HEK293 (cell line): ENCODE data around the gene EDNRB.

Source experiments
- CTCF ChIA-PET: fragments of 350-600 bp; formaldehyde crosslinking; extraction: SDS; loops from one replicate; lab custom pipeline; 2021; ENCODE audit warnings: antibody characterized with exemption; lab: Yijun Ruan, JAX
- POLR2A ChIA-PET: fragments of 300-600 bp; formaldehyde crosslinking; extraction: SDS; loops from one replicate; lab custom pipeline; 2020; ENCODE audit warnings: antibody characterized with exemption, inconsistent platforms; lab: Yijun Ruan, JAX
- H3K27ac ChIP-seq: fragments of 200-500 bp; sonication (Bioruptor generic); 2 replicates; pipeline ENCODE4 v1.5.1; 2014; ENCODE audit warnings: low read depth, low read length, control low read depth, inconsistent platforms; ENCODE audit errors: extremely low read depth
- H3K36me3 ChIP-seq, 2 experiments: fragments of 200-500 bp in 1 of 2; sonication (Bioruptor generic) in 1 of 2; 1 replicate in 1 of 2; 2 replicates in 1 of 2; pipeline ENCODE4 v1.5.1; 2014 to 2017; ENCODE audit warnings: inconsistent platforms in 2 of 2, low read length in 2 of 2; ENCODE audit not compliant: control insufficient read depth in 2 of 2, insufficient read depth in 1 of 2
- H3K4me1 ChIP-seq: fragments of 200-500 bp; sonication (Bioruptor generic); 2 replicates; pipeline ENCODE4 v1.5.1; 2014; ENCODE audit warnings: mild to moderate bottlenecking, low read length, inconsistent platforms; ENCODE audit not compliant: control insufficient read depth, insufficient read depth
- H3K4me3 ChIP-seq: 2 replicates; pipeline ENCODE4 v1.5.1; 2011; ENCODE audit warnings: low read depth, mild to moderate bottlenecking, control low read depth, low read length, moderate library complexity
- H3K9me3 ChIP-seq: fragments of 200-500 bp; sonication (Bioruptor generic); 2 replicates; pipeline ENCODE4 v1.5.1; 2014; ENCODE audit warnings: low read depth, low read length, inconsistent platforms; ENCODE audit not compliant: control insufficient read depth, insufficient read depth
- BCL11B ChIP-seq: fragments of 450-650 bp; formaldehyde crosslinking; IDR thresholded peaks from 2 replicates; pipeline ENCODE4 v1.5.1; 2016; ENCODE audit warnings: low read depth, missing biosample characterization, missing genetic modification characterization
- HOXD13 ChIP-seq: sonication (generic); formaldehyde crosslinking; IDR thresholded peaks from 2 replicates; pipeline ENCODE4 v1.8.0; 2022; ENCODE audit warnings: missing genetic modification reagents, borderline replicate concordance
- MEIS1 ChIP-seq: sonication (generic); formaldehyde crosslinking; IDR thresholded peaks from 2 replicates; pipeline ENCODE4 v1.8.1; 2022; ENCODE audit warnings: missing genetic modification reagents, mild to moderate bottlenecking, borderline replicate concordance
- PRDM1 ChIP-seq: fragments of 450-650 bp; formaldehyde crosslinking; IDR thresholded peaks from 2 replicates; pipeline ENCODE4; 2016; ENCODE audit warnings: missing biosample characterization, missing genetic modification characterization
- SCRT2 ChIP-seq: fragments of 450-650 bp; formaldehyde crosslinking; IDR thresholded peaks from 2 replicates; pipeline ENCODE4 v1.5.1; 2016; ENCODE audit warnings: missing biosample characterization, missing genetic modification characterization
- ZFP37 ChIP-seq: fragments of 450-650 bp; formaldehyde crosslinking; IDR thresholded peaks from 2 replicates; pipeline ENCODE4 v1.5.1; 2016; ENCODE audit warnings: missing biosample characterization, missing genetic modification characterization
- ZNF114 ChIP-seq: fragments of 450-650 bp; formaldehyde crosslinking; IDR thresholded peaks from 2 replicates; pipeline ENCODE4 v1.5.0; 2017; ENCODE audit warnings: missing biosample characterization, missing genetic modification characterization
- ZNF169 ChIP-seq: fragments of 450-650 bp; formaldehyde crosslinking; IDR thresholded peaks from 2 replicates; pipeline ENCODE4 v1.5.1; 2016; ENCODE audit warnings: missing biosample characterization, missing genetic modification characterization
- ZNF184 ChIP-seq: fragments of 450-650 bp; IDR thresholded peaks from 2 replicates; pipeline ENCODE4 v1.5.1; 2018; ENCODE audit warnings: missing biosample characterization, mild to moderate bottlenecking, missing genetic modification characterization
- ZNF239 ChIP-seq: fragments of 450-650 bp; formaldehyde crosslinking; IDR thresholded peaks from 2 replicates; pipeline ENCODE4 v1.5.1; 2016; ENCODE audit warnings: missing biosample characterization, missing genetic modification characterization
- ZNF266 ChIP-seq: fragments of 450-650 bp; formaldehyde crosslinking; IDR thresholded peaks from 2 replicates; pipeline ENCODE4 v1.5.1; 2016; ENCODE audit warnings: missing biosample characterization, missing genetic modification characterization, low read depth
- ZNF302 ChIP-seq: fragments of 450-650 bp; formaldehyde crosslinking; IDR thresholded peaks from 2 replicates; pipeline ENCODE4 v1.5.1; 2016; ENCODE audit warnings: missing biosample characterization, missing genetic modification characterization, low read depth
- ZNF48 ChIP-seq: fragments of 450-650 bp; formaldehyde crosslinking; IDR thresholded peaks from 2 replicates; pipeline ENCODE4 v1.5.1; 2016; ENCODE audit warnings: missing biosample characterization, missing genetic modification characterization
- ZNF510 ChIP-seq: fragments of 450-650 bp; formaldehyde crosslinking; IDR thresholded peaks from 2 replicates; pipeline ENCODE4 v1.5.1; 2018; ENCODE audit warnings: mild to moderate bottlenecking, missing genetic modification characterization, missing biosample characterization; ENCODE audit not compliant: insufficient replicate concordance
- ZNF560 ChIP-seq: fragments of 450-650 bp; formaldehyde crosslinking; IDR thresholded peaks from 2 replicates; pipeline ENCODE4 v1.5.1; 2017; ENCODE audit warnings: missing biosample characterization, missing genetic modification characterization, borderline replicate concordance
- ZNF621 ChIP-seq: fragments of 450-650 bp; formaldehyde crosslinking; IDR thresholded peaks from 2 replicates; pipeline ENCODE4 v1.5.1; 2017; ENCODE audit warnings: missing biosample characterization, missing genetic modification characterization
- ZNF777 ChIP-seq: fragments of 450-650 bp; formaldehyde crosslinking; IDR thresholded peaks from 2 replicates; pipeline ENCODE4 v1.5.1; 2017; ENCODE audit warnings: missing biosample characterization, missing genetic modification characterization, borderline replicate concordance
- ZSCAN16 ChIP-seq: fragments of 450-650 bp; formaldehyde crosslinking; IDR thresholded peaks from 2 replicates; pipeline ENCODE4 v1.5.1; 2016; ENCODE audit warnings: missing biosample characterization, missing genetic modification characterization
- TF ChIP-seq, protein P1 (sequence below): fragments of 450-650 bp; formaldehyde crosslinking; IDR thresholded peaks from 2 replicates; pipeline ENCODE4 v1.5.1; 2016; ENCODE audit warnings: missing biosample characterization, missing genetic modification characterization
- TF ChIP-seq, protein P2 (sequence below): fragments of 450-650 bp; formaldehyde crosslinking; IDR thresholded peaks from 2 replicates; pipeline ENCODE4 v1.5.1; 2016; ENCODE audit warnings: missing biosample characterization, missing genetic modification characterization
- TF ChIP-seq, protein P3 (sequence below): fragments of 450-650 bp; IDR thresholded peaks from 2 replicates; pipeline ENCODE4 v1.5.1; 2018; ENCODE audit warnings: missing biosample characterization, mild to moderate bottlenecking, missing genetic modification characterization
- TF ChIP-seq, protein P4 (sequence below): fragments of 450-650 bp; formaldehyde crosslinking; IDR thresholded peaks from 2 replicates; pipeline ENCODE4 v1.5.1; 2016; ENCODE audit warnings: missing biosample characterization, missing genetic modification characterization

The EDNRB gene

DNA sequence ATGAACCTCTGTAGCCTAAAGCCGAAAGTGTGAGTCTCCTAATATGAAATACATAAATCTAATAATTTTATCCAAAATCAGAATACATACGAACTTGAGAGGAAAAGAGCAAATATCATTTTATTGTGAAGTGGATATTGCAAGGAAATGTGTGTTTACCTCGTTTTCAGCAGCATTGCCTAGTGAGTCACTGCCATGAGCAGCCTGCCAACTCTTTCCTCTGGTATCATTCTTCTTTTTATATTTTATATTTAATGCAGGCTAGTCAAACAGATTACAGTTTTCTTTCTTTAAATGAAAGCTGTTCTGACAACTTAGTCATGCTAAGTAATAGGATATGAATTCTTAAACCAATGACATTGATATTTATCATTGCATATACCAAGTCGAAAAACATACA lies 44.2 kb downstream of the EDNRB start:
- no peaks in the 10 kb centered on the region for H3K4me1 ChIP-seq
- no peak overlapping the region for H3K27ac ChIP-seq
- H3K36me3 ChIP-seq = no peaks in the 10 kb centered on the region
- ChIA-PET CTCF (interaction anchor here (0.7 kb wide), 1 partner anchor 38 kb away, joined by 3 read pairs; no protein-coding TSS in a partner anchor), POLR2A (no interaction called here)
- H3K4me3 ChIP-seq = no peak overlapping the region
- no peak for TF ChIP-seq ZNF169 (tag by site-specific recombination)
- no peak for TF ChIP-seq SCRT2
- no peak for TF ChIP-seq ZNF48 (tag by site-specific recombination)
- TF ChIP-seq ZNF114 (tag by site-specific recombination) = no peak
- no peak for TF ChIP-seq ZNF560 (tag by site-specific recombination)
- no peak for TF ChIP-seq ZNF777
- TF ChIP-seq, protein P1, sequence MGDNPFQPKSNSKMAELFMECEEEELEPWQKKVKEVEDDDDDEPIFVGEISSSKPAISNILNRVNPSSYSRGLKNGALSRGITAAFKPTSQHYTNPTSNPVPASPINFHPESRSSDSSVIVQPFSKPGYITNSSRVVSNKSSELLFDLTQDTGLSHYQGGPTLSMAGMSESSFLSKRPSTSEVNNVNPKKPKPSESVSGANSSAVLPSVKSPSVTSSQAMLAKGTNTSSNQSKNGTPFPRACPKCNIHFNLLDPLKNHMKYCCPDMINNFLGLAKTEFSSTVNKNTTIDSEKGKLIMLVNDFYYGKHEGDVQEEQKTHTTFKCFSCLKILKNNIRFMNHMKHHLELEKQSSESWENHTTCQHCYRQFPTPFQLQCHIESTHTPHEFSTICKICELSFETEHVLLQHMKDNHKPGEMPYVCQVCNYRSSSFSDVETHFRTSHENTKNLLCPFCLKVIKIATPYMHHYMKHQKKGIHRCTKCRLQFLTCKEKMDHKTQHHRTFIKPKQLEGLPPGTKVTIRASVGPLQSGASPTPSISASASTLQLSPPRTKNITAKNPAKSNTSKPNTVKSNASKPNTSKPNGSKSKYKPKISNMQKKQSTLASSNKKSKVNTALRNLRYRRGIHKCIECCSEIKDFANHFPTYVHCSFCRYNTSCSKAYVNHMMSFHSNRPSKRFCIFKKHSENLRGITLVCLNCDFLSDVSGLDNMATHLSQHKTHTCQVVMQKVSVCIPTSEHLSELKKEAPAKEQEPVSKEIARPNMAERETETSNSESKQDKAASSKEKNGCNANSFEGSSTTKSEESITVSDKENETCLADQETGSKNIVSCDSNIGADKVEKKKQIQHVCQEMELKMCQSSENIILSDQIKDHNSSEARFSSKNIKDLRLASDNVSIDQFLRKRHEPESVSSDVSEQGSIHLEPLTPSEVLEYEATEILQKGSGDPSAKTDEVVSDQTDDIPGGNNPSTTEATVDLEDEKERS (tag by site-specific recombination) = no peak
- TF ChIP-seq ZNF266 (tag by site-specific recombination) = no peak
- TF ChIP-seq, protein P2, sequence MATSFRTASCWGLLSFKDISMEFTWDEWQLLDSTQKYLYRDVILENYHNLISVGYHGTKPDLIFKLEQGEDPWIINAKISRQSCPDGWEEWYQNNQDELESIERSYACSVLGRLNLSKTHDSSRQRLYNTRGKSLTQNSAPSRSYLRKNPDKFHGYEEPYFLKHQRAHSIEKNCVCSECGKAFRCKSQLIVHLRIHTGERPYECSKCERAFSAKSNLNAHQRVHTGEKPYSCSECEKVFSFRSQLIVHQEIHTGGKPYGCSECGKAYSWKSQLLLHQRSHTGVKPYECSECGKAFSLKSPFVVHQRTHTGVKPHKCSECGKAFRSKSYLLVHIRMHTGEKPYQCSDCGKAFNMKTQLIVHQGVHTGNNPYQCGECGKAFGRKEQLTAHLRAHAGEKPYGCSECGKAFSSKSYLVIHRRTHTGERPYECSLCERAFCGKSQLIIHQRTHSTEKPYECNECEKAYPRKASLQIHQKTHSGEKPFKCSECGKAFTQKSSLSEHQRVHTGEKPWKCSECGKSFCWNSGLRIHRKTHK = no peak
- no peak for TF ChIP-seq ZNF510 (tag by site-specific recombination)
- no peak for TF ChIP-seq ZSCAN16 (tag by site-specific recombination)
- no peak for TF ChIP-seq PRDM1 (tag by site-specific recombination)
- TF ChIP-seq ZNF239 (tag by site-specific recombination) = no peak
- TF ChIP-seq ZNF621 (tag by site-specific recombination) = no peak
- no peak for TF ChIP-seq BCL11B (tag by site-specific recombination)
- TF ChIP-seq, protein P3, sequence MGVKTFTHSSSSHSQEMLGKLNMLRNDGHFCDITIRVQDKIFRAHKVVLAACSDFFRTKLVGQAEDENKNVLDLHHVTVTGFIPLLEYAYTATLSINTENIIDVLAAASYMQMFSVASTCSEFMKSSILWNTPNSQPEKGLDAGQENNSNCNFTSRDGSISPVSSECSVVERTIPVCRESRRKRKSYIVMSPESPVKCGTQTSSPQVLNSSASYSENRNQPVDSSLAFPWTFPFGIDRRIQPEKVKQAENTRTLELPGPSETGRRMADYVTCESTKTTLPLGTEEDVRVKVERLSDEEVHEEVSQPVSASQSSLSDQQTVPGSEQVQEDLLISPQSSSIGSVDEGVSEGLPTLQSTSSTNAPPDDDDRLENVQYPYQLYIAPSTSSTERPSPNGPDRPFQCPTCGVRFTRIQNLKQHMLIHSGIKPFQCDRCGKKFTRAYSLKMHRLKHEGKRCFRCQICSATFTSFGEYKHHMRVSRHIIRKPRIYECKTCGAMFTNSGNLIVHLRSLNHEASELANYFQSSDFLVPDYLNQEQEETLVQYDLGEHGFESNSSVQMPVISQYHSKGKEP = no peak
- TF ChIP-seq ZNF184 (tag by site-specific recombination) = no peak
- H3K9me3 ChIP-seq = no peaks in the 10 kb centered on the region

DNA sequence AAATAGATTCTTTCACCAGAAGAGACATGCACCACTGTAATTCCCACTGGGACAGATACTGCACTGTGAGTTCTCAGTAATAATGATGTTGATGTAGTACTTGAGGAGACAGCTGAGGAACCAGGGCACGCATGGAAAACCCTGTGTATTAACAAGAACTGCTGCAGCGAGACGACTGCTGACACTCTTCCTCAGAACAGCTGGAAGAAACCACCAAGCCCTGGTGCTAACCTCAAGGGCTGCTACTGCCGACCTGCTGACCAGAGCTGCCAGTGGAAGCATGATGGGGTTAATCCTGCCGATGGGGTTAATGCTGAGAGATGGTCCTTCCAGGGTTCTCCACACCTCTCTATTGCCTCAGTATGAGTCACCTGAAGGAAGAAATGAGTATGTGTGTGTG lies 45.6 kb downstream of the EDNRB start:
- TF ChIP-seq ZFP37 (tag by site-specific recombination) = no peak
- no peak for TF ChIP-seq ZNF266 (tag by site-specific recombination)
- TF ChIP-seq, protein P4, sequence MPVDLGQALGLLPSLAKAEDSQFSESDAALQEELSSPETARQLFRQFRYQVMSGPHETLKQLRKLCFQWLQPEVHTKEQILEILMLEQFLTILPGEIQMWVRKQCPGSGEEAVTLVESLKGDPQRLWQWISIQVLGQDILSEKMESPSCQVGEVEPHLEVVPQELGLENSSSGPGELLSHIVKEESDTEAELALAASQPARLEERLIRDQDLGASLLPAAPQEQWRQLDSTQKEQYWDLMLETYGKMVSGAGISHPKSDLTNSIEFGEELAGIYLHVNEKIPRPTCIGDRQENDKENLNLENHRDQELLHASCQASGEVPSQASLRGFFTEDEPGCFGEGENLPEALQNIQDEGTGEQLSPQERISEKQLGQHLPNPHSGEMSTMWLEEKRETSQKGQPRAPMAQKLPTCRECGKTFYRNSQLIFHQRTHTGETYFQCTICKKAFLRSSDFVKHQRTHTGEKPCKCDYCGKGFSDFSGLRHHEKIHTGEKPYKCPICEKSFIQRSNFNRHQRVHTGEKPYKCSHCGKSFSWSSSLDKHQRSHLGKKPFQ (tag by site-specific recombination) = no peak
- TF ChIP-seq HOXD13 (CRISPR knock-in tag) = no peak
- TF ChIP-seq MEIS1 (CRISPR knock-in tag) = no peak
- no peak for TF ChIP-seq ZNF302
- ChIA-PET POLR2A (no interaction called here), CTCF (no interaction called here)
- H3K36me3 ChIP-seq = no peaks in the 10 kb centered on the region
- H3K9me3 ChIP-seq = no peaks in the 10 kb centered on the region
- H3K4me3 ChIP-seq = no peak overlapping the region
- no peak overlapping the region for H3K27ac ChIP-seq
- H3K4me1 ChIP-seq = no peaks in the 10 kb centered on the region
